ENCODE measurements around the gene MICB. TPM values are rescaled to one million over a fixed set of nuclear protein-coding genes. Genes with fewer than 3 reads are reported as not detected.

The MICB gene
- total RNA-seq, 1 donor from 2014 or later = 5.8 TPM

DNA sequence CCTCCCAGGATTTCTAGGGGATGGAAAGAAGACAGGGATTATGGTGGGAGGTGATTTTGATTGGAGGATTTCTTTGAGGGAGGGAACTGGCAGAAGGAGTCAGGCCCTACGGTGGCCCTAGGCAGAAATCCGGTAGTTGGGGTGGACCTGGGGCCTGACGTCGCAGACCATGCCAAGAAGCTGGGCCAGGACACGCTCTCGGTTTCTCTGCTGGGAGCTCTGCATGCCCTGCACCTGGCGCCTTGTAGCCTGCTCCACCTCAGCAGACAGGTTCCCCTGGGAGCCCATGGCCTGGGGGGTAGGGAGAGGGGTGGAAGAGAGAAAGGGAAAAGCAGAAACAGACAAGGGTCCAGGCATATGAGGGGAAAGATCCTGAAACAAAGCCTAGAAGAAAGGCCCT lies 47.3 kb downstream of the MICB start:
- Histone ChIP-seq H4K20me1 (ENCODE audit: insufficient read depth, low read length) (peaks cover 7% of the 10 kb centered on the region), H2AFZ (ENCODE audit: low read depth, low read length) (no peak overlapping the region), H3K27me3 (ENCODE audit: insufficient read depth, low read length) (no peaks in the 10 kb centered on the region), H3K4me3 (ENCODE audit: insufficient read depth, low read depth, low read length) (no peak overlapping the region), H3K4me1 (ENCODE audit: insufficient read depth, low read length) (peaks cover 28% of the 10 kb centered on the region), H3K9ac (ENCODE audit: low read length) (no peak overlapping the region), H3K9me3 (ENCODE audit: insufficient read depth, low read depth, low read length) (no peaks in the 10 kb centered on the region), H3K79me2 (ENCODE audit: insufficient read depth, low read length) (peaks cover 28% of the 10 kb centered on the region), H3K27ac (ENCODE audit: low read depth, low read length) (no peak overlapping the region), H3K36me3 (ENCODE audit: insufficient read depth, low read length) (peaks cover 6% of the 10 kb centered on the region), H3K4me2 (ENCODE audit: low read length) (no peak overlapping the region)
- no peaks in the 10 kb centered on the region for H3K27me3 Mint-ChIP-seq (ENCODE audit: low read depth, unreplicated experiment)
- FAIRE-seq (no peak), DNase-seq (ENCODE audit: low read depth) (no peak)
- peak overlapping the region; percentile 94 for H3K4me3 Mint-ChIP-seq (ENCODE audit: unreplicated experiment)
- no peak overlapping the region for H3K27ac Mint-ChIP-seq (ENCODE audit: unreplicated experiment)
- no peaks in the 10 kb centered on the region for H3K9me3 Mint-ChIP-seq (ENCODE audit: unreplicated experiment)
- H3K36me3 Mint-ChIP-seq (ENCODE audit: low read depth, unreplicated experiment) = peaks cover 18% of the 10 kb centered on the region
- H3K4me1 Mint-ChIP-seq (ENCODE audit: low read depth, unreplicated experiment) = peaks cover 20% of the 10 kb centered on the region
- TF ChIP-seq EZH2 (IDR thresholded peaks at IDR 0.05; ENCODE audit: insufficient read depth, low read length) (no peak), CTCF (IDR thresholded peaks at IDR 0.05; ENCODE audit: insufficient read depth, low read depth, low read length) (no peak)

DNA sequence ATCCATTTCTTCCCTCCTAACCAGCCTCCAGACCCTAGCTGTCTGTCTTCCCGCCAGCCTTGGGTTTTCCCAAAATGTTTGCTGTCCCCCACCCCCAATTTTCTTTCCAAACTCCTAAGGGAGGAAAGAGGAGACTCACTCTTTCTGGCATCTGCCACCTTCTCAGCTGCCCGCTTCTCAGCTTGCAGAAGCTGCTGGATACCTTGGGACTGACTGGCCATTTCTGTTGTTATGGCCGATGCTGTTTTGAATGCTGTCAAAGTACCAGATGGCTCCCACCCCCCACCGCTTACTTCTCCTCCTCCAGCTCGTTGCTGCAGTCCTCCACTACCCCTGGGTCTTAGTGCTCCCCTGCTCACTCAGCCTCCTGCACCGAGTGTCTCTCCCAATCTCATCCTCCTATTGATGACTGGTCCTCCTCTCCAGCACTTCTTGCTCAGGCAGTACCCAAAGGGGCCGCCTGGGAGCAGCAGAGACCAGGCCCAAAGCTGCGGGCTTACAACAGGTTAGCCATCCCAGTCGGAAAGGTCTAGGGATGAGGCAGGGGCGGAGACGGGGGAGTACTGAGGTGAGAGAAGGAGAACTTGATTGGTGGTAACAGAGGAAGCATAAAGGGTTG lies 48.5 kb downstream of the MICB start, which contains the start of gene ATP6V1G2:
TSS of gene ATP6V1G2 (minus strand) at position 270 of the 619 bp plus-strand sequence. CDS start at position 221, 49 bp downstream.
- Mint-ChIP-seq H3K4me1 (ENCODE audit: low read depth, unreplicated experiment) (peaks cover 19% of the 10 kb centered on the region), H3K27ac (ENCODE audit: unreplicated experiment) (peak within 1 kb of the TSS; percentile 87), H3K9me3 (ENCODE audit: unreplicated experiment) (no peaks in the 10 kb centered on the region), H3K36me3 (ENCODE audit: low read depth, unreplicated experiment) (peaks cover 9% of the 10 kb centered on the region), H3K27me3 (ENCODE audit: low read depth, unreplicated experiment) (no peaks in the 10 kb centered on the region), H3K4me3 (ENCODE audit: unreplicated experiment) (peak within 1 kb of the TSS; percentile 94)
- DNase-seq (ENCODE audit: low read depth) (peak; percentile 81), FAIRE-seq (no peak)
- H2AFZ ChIP-seq (ENCODE audit: low read depth, low read length) = peak within 1 kb of the TSS; percentile 66
- H3K79me2 ChIP-seq (ENCODE audit: insufficient read depth, low read length) = peaks cover 17% of the 10 kb centered on the region
- peak within 1 kb of the TSS; percentile 95 for H3K4me2 ChIP-seq (ENCODE audit: low read length)
- peak within 1 kb of the TSS; percentile 59 for H3K4me3 ChIP-seq (ENCODE audit: insufficient read depth, low read depth, low read length)
- peaks cover 27% of the 10 kb centered on the region for H3K4me1 ChIP-seq (ENCODE audit: insufficient read depth, low read length)
- peak within 1 kb of the TSS; percentile 78 for H3K27ac ChIP-seq (ENCODE audit: low read depth, low read length)
- TF ChIP-seq EZH2 (IDR thresholded peaks at IDR 0.05; ENCODE audit: insufficient read depth, low read length) = no peak
- TF ChIP-seq CTCF (IDR thresholded peaks at IDR 0.05; ENCODE audit: insufficient read depth, low read depth, low read length) = peak; percentile 97
- H4K20me1 ChIP-seq (ENCODE audit: insufficient read depth, low read length) = no peaks in the 10 kb centered on the region
- H3K27me3 ChIP-seq (ENCODE audit: insufficient read depth, low read length) = no peaks in the 10 kb centered on the region
- no peaks in the 10 kb centered on the region for H3K9me3 ChIP-seq (ENCODE audit: insufficient read depth, low read depth, low read length)
- H3K36me3 ChIP-seq (ENCODE audit: insufficient read depth, low read length) = peaks cover 6% of the 10 kb centered on the region
- H3K9ac ChIP-seq (ENCODE audit: low read length) = peak within 1 kb of the TSS; percentile 87
